ENCODE measurements around the gene HYAL4. TPM values are rescaled to one million over a fixed set of nuclear protein-coding genes. Genes with fewer than 3 reads are reported as not detected.

Gene HYAL4
- total RNA-seq, 2 experiments from 2014 or later, result not detected

DNA sequence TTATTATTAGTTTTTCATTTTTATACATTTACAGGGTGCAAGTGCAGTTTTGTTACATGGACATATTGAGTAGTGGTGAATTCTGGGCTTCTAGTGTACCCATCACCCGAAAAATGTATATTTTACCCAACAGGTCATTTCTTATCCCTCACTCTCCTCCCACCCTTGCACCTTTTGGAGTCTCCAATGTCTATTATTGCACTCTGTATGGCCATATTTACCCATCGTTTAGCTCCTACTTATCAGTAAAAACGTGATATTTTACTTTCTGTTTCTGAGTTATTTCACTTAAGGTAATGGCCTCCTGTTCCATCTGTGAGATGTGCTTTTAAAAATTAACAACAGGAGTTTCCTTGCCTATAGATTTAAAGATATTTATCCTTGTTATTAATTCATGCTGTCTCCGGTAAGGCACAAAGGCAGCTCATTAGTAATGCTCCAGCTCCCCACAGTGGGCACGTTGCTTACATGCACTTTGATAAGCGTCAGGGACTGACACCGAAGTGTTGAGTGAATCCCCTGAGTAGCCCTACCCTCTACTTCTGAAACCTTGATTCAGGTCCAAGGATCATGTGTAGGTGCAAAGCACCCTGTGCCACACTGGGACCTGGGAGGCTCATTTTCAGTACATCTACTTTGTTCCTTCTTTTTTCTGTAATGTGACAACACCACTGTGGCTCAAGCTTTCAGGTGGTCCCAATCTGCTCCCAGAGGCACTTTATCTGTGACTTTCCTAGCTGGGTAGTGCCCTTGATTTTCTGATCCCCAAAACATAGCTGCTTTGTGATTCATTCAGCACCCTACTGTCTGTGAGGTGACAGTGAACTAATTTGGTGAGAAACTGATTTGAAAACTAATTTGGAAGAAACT lies 27.3 kb downstream of the HYAL4 start:
- no peak overlapping the region for H3K4me2 ChIP-seq (ENCODE audit: low read length)
- ChIA-PET POLR2A (interaction anchor here (1.2 kb wide), 1 partner anchor 10 kb away, joined by 3 read pairs; no protein-coding TSS in a partner anchor), CTCF (ENCODE audit: unreplicated experiment) (no interaction called here)
- no peaks in the 10 kb centered on the region for H3K9me2 ChIP-seq (ENCODE audit: insufficient read depth, low read length)
- no peak overlapping the region for H2AFZ ChIP-seq (ENCODE audit: low read length)
- H3K36me3 ChIP-seq (ENCODE audit: insufficient read depth, low read length), result no peaks in the 10 kb centered on the region
- no peaks in the 10 kb centered on the region for H3K79me2 ChIP-seq (ENCODE audit: insufficient read depth, low read depth, low read length)
- no peak overlapping the region for H3K4me3 ChIP-seq (ENCODE audit: low read depth, low read length, poor library complexity, severe bottlenecking)
- H3K9me3 ChIP-seq (ENCODE audit: low read length), result no peaks in the 10 kb centered on the region
- BruUV-seq (replicated peaks), result no TSS peak
- intact Hi-C loops (cut with micrococcal nuclease; ENCODE audit: unreplicated experiment), result no loop called here
- DNase-seq (ENCODE audit: low spot score), result peak; percentile 50
- no peak overlapping the region for H3K27ac ChIP-seq (ENCODE audit: low read depth, low read length, poor library complexity, severe bottlenecking)
- no peaks in the 10 kb centered on the region for H4K20me1 ChIP-seq (ENCODE audit: insufficient read depth, low read length)
- H3K4me1 ChIP-seq (ENCODE audit: insufficient read depth, low read length, poor library complexity, severe bottlenecking), result no peaks in the 10 kb centered on the region
- peak; percentile 68 for TF ChIP-seq CTCF (conservative IDR thresholded peaks at IDR 0.05; ENCODE audit: low read length)
- TF ChIP-seq EZH2phosphoT487 (IDR thresholded peaks at IDR 0.05; ENCODE audit: borderline replicate concordance, low read depth, low read length), result no peak

GRCh38 chr7:123872908-123873307 lies 27.9 kb downstream of the HYAL4 start:
- intact Hi-C loops (cut with micrococcal nuclease; ENCODE audit: unreplicated experiment), result no loop called here
- CTCF ChIA-PET (ENCODE audit: unreplicated experiment), result no interaction called here
- H2AFZ ChIP-seq (ENCODE audit: low read length), result no peak overlapping the region

More at GRCh38 chr7:123872908-123873307, 27.9 kb downstream of the HYAL4 start:
- POLR2A ChIA-PET, result interaction anchor here (1.2 kb wide), 1 partner anchor 9 kb away, joined by 3 read pairs; no protein-coding TSS in a partner anchor
- Histone ChIP-seq H3K79me2 (ENCODE audit: insufficient read depth, low read depth, low read length) (no peaks in the 10 kb centered on the region), H3K4me1 (ENCODE audit: insufficient read depth, low read length, poor library complexity, severe bottlenecking) (no peaks in the 10 kb centered on the region), H3K9me3 (ENCODE audit: low read length) (no peaks in the 10 kb centered on the region), H3K36me3 (ENCODE audit: insufficient read depth, low read length) (no peaks in the 10 kb centered on the region), H3K9me2 (ENCODE audit: insufficient read depth, low read length) (no peaks in the 10 kb centered on the region), H4K20me1 (ENCODE audit: insufficient read depth, low read length) (no peaks in the 10 kb centered on the region), H3K4me2 (ENCODE audit: low read length) (no peak overlapping the region), H3K4me3 (ENCODE audit: low read depth, low read length, poor library complexity, severe bottlenecking) (no peak overlapping the region), H3K27ac (ENCODE audit: low read depth, low read length, poor library complexity, severe bottlenecking) (no peak overlapping the region)
- no peak for DNase-seq (ENCODE audit: low spot score)
- BruUV-seq (replicated peaks), result no TSS peak
- TF ChIP-seq EZH2phosphoT487 (IDR thresholded peaks at IDR 0.05; ENCODE audit: borderline replicate concordance, low read depth, low read length), result no peak
- TF ChIP-seq CTCF (conservative IDR thresholded peaks at IDR 0.05; ENCODE audit: low read length), result no peak
